Measurements from ENCODE around the gene NNT.
"Not testable (repeated sequence)": the region's sequence is repeated elsewhere in the genome, so short reads cannot be mapped to it uniquely, and the experiment has no call there.

Gene NNT

GRCh38 chr5:43694027-43694426, 91.0 kb downstream of the NNT start:
- TF ChIP-seq CTCF (IDR thresholded peaks at IDR 0.05; ENCODE audit: control insufficient read depth, insufficient read depth, low read depth, low read length, missing control alignments): no peak
- H3K4me3 ChIP-seq (ENCODE audit: control insufficient read depth, low read depth, low read length): no peak overlapping the region

GRCh38 chr5:43696444-43696843, 93.5 kb downstream of the NNT start:
- H3K4me3 ChIP-seq (ENCODE audit: control insufficient read depth, low read depth, low read length); DNase-seq (ENCODE audit: low read depth): not testable (repeated sequence)

More at GRCh38 chr5:43694027-43694426, 91.0 kb downstream of the NNT start:
- DNase-seq (ENCODE audit: low read depth): no peak

DNA sequence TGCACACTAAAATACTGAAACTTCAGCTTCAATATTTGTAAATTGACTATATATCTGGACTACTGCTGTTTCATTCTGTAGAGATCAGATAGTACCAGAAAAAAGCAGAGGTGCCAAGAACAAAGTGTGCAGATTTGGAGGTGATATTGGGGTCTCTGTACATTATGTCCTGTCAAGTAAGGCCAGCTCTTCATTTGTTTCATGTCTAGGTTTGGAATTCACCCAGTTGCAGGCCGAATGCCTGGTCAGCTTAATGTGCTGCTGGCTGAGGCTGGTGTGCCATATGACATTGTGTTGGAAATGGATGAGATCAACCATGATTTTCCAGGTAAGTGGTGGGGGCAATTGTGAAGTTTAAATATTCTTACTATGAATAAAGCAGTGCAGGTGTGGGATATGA, 96.9 kb downstream of the NNT start:
- no peak for DNase-seq (ENCODE audit: low read depth)
- H3K4me3 ChIP-seq (ENCODE audit: control insufficient read depth, low read depth, low read length): no peak overlapping the region
- TF ChIP-seq CTCF (IDR thresholded peaks at IDR 0.05; ENCODE audit: control insufficient read depth, insufficient read depth, low read depth, low read length, missing control alignments): no peak

GRCh38 chr5:43700601-43701000, 97.6 kb downstream of the NNT start:
- no peak for DNase-seq (ENCODE audit: low read depth)
- TF ChIP-seq CTCF (IDR thresholded peaks at IDR 0.05; ENCODE audit: control insufficient read depth, insufficient read depth, low read depth, low read length, missing control alignments): no peak
- H3K4me3 ChIP-seq (ENCODE audit: control insufficient read depth, low read depth, low read length): no peak overlapping the region

DNA sequence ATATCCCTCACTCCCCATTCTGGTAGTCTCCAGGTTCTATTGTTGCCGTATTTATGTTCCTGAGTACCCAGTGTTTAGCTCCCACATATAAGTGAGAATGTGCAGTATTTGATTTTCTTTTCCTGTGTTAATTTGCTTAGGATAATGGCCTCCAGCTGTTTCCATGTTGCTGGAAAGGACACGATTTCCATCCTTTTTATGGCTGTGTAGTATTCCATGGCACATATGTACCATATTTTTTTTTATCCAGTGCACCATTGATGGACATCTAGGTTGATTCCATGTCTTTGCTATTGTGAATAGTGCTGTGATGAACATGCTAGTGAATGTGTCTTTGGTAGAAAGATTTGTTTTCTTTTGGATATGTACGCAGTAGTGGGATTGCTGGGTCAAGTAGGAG, 98.2 kb downstream of the NNT start:
- no peak for DNase-seq (ENCODE audit: low read depth)
- TF ChIP-seq CTCF (IDR thresholded peaks at IDR 0.05; ENCODE audit: control insufficient read depth, insufficient read depth, low read depth, low read length, missing control alignments): no peak

DNA sequence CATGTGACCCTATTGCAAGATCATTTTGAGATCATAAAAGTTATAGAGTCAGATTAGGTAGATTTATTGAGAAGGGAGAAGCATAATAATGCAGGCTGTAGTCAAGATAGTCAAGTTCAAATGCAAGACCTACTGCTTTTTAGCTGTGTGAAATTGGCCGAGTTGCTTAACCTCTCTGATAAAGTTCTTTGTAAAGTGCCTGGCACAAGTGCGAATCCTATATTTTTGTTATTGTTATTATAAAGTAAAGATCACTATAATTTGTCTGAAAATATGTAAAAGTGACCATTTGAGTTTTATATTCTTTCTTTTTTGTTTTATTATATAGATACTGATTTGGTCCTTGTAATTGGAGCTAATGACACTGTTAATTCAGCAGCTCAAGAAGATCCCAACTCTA, 99.3 kb downstream of the NNT start:
- TF ChIP-seq CTCF (IDR thresholded peaks at IDR 0.05; ENCODE audit: control insufficient read depth, insufficient read depth, low read depth, low read length, missing control alignments): no peak
- no peak overlapping the region for H3K4me3 ChIP-seq (ENCODE audit: control insufficient read depth, low read depth, low read length)
- DNase-seq (ENCODE audit: low read depth): no peak

More for the DNA sequence above, 98.2 kb downstream of the NNT start:
- no peak overlapping the region for H3K4me3 ChIP-seq (ENCODE audit: control insufficient read depth, low read depth, low read length)

GRCh38 chr5:43702815-43703214, 99.8 kb downstream of the NNT start:
- DNase-seq (ENCODE audit: low read depth): peak; percentile 38

More at GRCh38 chr5:43702815-43703214, 99.8 kb downstream of the NNT start:
- no peak for TF ChIP-seq CTCF (IDR thresholded peaks at IDR 0.05; ENCODE audit: control insufficient read depth, insufficient read depth, low read depth, low read length, missing control alignments)
- no peak overlapping the region for H3K4me3 ChIP-seq (ENCODE audit: control insufficient read depth, low read depth, low read length)
